Thyroid gland (tissue), 4 donors: Measurements from ENCODE around the gene TMEM131.

ENCODE experiments used
- CTCF ChIP-seq, 6 experiments: fragments of 200-600 bp in 3 of 6; fragments of 450-650 bp in 3 of 6; sonication (generic) in 3 of 6; IDR thresholded peaks; one replicate each; pipeline ENCODE4 v1.5.1; 2016 to 2019; ENCODE audit warnings: antibody characterized with exemption in 6 of 6, mild to moderate bottlenecking in 2 of 6, inconsistent platforms in 1 of 6, moderate library complexity in 1 of 6
- POLR2A ChIP-seq, 2 donors: fragments of 450-650 bp; IDR thresholded peaks; one replicate each; pipeline ENCODE4 v1.6.1; 2017; ENCODE audit warnings: antibody characterized with exemption in 2 of 2, mild to moderate bottlenecking in 2 of 2, moderate library complexity in 1 of 2

DNA sequence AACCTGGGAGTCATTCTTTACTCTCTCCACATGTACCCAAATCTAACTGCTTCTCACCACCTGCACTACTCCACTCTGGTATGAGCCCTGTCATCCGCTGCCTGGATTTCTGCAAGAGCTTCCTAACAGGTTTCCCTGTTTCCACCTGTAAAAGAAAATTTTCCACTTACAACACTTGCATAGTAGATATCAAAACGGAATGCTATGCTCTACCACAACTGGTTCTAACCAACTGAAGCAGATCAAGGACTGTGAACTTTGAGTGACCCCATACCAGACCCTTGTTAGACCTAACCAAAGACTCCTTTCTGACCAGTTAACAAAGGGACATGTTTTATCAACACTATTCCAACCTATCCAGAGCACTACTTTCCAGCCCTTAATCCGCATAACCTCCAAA lies 3.8 kb upstream of the TMEM131 start:
- TF ChIP-seq CTCF (IDR thresholded peaks at IDR 0.05) = no peak
- no peak for TF ChIP-seq POLR2A (IDR thresholded peaks at IDR 0.05)
